Measurements from ENCODE around the gene NUDT4. TPM values are rescaled to one million over a fixed set of nuclear protein-coding genes. Genes with fewer than 3 reads are reported as not detected.
"Not testable (repeated sequence)": the region's sequence is repeated elsewhere in the genome, so short reads cannot be mapped to it uniquely, and the experiment has no call there.

NUDT4 gene
- total RNA-seq, 2 experiments from 2014 or later, result 62.0 to 62.6 TPM

DNA sequence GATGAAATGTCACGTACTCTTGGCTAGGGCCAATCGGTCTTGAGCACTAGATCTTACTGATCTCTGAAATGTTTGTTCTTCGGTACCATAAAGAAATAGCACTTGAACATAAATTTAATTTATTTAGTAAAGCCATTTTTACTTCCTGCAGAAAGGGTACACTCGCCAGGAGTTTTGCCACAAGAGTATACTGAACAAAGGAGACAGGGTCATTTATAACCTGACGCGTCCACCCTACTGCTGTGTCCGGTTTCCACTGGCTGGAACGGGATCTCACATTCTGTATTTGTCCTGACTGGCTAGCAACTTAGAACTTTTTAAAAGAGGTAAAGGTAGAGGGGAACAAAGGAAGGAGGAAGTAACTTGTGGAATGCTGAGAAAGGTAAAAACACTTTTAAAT, 34.7 kb downstream of the NUDT4 start:
- POLR2A ChIA-PET; H3K4me3 Mint-ChIP-seq; H3K27me3 Mint-ChIP-seq; ATAC-seq (ENCODE audit: low read depth); H3K9me3 Mint-ChIP-seq; DNase-seq: not testable (repeated sequence)
- Mint-ChIP-seq H3K4me1 (peaks cover 40% of the 10 kb centered on the region), H3K27ac (peak overlapping the region; percentile 33), H3K36me3 (peaks cover 30% of the 10 kb centered on the region)

DNA sequence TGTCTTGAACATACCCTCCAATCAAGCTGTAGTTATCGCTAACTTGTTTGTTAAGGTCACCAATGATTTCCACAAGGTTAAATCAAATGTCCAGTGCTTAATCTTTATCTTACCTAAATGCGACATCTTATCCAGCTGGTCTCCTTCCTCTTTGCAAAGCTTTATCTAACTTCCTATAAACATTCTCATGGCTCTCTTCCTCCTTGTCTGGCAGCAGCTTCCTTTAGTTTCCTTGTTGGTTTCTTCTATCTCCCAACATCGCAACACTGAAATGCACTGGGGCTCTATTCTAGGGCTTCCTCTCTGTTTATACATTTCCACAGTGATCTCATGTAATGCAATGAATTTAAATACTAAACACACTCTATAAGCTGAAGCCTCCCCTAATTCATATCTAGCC, 35.3 kb downstream of the NUDT4 start:
- ATAC-seq (ENCODE audit: low read depth) (no peak), DNase-seq (no peak)
- Mint-ChIP-seq H3K27me3 (no peaks in the 10 kb centered on the region), H3K4me1 (peaks cover 42% of the 10 kb centered on the region), H3K9me3 (no peaks in the 10 kb centered on the region), H3K27ac (no peak overlapping the region), H3K36me3 (peaks cover 26% of the 10 kb centered on the region), H3K4me3 (no peak overlapping the region)
- POLR2A ChIA-PET, result no interaction called here

- POLR2A ChIA-PET, result interaction anchor here (0.8 kb wide), 1 partner anchor 18 kb away, joined by 7 read pairs; no protein-coding TSS in a partner anchor
- Mint-ChIP-seq H3K9me3 (no peaks in the 10 kb centered on the region), H3K27ac (peak overlapping the region; percentile 52)
These were observed 38.2 kb downstream of the NUDT4 start for GRCh38 chr12:93415723-93416464.

DNA sequence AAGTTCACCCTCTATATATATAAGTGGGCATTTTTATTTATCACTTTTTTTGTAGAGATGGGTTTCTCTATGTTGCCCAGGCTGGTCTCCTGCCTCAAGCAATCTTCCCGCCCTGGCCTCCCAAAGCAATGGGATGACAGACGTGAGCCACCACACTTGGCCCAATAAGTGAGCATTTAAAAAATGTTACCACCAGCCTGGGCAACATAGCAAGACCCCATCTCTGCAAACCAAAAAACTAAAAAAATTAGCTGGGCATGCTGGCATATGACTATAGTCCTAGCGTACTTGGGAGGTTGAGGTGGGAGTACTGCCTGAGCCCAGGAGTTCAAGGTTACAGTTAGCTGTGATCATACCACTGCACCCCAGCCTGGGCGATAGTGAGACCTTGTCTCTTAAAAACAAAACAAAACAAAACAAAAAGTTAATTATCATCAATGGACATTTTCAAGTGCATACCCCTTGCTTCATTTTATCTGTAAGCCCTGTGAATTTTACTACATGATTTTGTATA, 40.3 kb downstream of the NUDT4 start:
- Mint-ChIP-seq H3K9me3 (no peaks in the 10 kb centered on the region), H3K4me3 (no peak overlapping the region), H3K27ac (no peak overlapping the region), H3K27me3 (no peaks in the 10 kb centered on the region), H3K4me1 (peaks cover 51% of the 10 kb centered on the region), H3K36me3 (peaks cover 12% of the 10 kb centered on the region)
- ATAC-seq (ENCODE audit: low read depth) (no peak), DNase-seq (no peak)
- POLR2A ChIA-PET, result no interaction called here

More at GRCh38 chr12:93415723-93416464, 38.2 kb downstream of the NUDT4 start:
- peak; percentile 40 for ATAC-seq (ENCODE audit: low read depth)
- DNase-seq, result no peak
- H3K27me3 Mint-ChIP-seq, result no peaks in the 10 kb centered on the region
- peak overlapping the region; percentile 55 for H3K4me3 Mint-ChIP-seq
- H3K4me1 Mint-ChIP-seq, result peaks cover 55% of the 10 kb centered on the region
- peaks cover 19% of the 10 kb centered on the region for H3K36me3 Mint-ChIP-seq

DNA sequence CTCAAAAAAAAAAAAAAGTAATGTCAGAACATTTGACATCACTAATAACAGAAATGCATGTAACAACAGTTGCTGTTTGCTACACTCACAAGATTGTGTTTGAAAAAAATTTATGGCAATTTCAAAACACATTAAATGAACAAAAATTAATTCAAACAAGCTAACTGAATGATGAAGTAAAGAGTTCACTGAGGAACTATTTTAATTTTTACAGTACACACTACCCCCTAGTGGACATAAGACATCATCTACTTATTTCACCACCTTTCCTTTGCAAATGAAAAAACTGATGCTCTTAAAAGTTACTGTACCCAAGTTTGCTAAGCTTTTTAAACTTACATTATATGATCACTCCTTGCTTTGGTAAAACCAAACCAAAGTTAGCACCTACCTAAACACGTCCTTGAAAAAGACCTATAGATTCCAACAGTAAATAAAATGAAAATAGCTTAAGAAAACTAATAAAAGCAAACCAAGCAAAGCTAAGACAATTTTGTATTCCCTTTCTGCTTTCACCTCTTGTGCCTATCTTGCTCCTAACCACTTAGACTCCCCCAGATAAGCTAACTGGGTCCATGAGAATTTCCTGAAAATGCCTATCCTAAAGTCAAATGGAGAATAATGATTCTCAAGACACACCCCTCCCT, 41.8 kb downstream of the NUDT4 start:
- ATAC-seq (ENCODE audit: low read depth) (peak; percentile 44), DNase-seq (no peak)
- POLR2A ChIA-PET, result interaction anchor here (1.4 kb wide), 1 partner anchor 432 kb away, joined by 3 read pairs; no protein-coding TSS in a partner anchor
- Mint-ChIP-seq H3K9me3 (no peaks in the 10 kb centered on the region), H3K4me1 (peaks cover 51% of the 10 kb centered on the region), H3K4me3 (no peak overlapping the region), H3K27ac (no peak overlapping the region), H3K36me3 (peaks cover 3% of the 10 kb centered on the region), H3K27me3 (no peaks in the 10 kb centered on the region)

GRCh38 chr12:93422050-93422449, 44.3 kb downstream of the NUDT4 start:
- POLR2A ChIA-PET, result no interaction called here
- H3K4me3 Mint-ChIP-seq, result no peak overlapping the region
- no peak overlapping the region for H3K27ac Mint-ChIP-seq
- no peaks in the 10 kb centered on the region for H3K9me3 Mint-ChIP-seq
- DNase-seq (no peak), ATAC-seq (ENCODE audit: low read depth) (no peak)
- H3K27me3 Mint-ChIP-seq, result no peaks in the 10 kb centered on the region
- peaks cover 55% of the 10 kb centered on the region for H3K4me1 Mint-ChIP-seq
- no peaks in the 10 kb centered on the region for H3K36me3 Mint-ChIP-seq

DNA sequence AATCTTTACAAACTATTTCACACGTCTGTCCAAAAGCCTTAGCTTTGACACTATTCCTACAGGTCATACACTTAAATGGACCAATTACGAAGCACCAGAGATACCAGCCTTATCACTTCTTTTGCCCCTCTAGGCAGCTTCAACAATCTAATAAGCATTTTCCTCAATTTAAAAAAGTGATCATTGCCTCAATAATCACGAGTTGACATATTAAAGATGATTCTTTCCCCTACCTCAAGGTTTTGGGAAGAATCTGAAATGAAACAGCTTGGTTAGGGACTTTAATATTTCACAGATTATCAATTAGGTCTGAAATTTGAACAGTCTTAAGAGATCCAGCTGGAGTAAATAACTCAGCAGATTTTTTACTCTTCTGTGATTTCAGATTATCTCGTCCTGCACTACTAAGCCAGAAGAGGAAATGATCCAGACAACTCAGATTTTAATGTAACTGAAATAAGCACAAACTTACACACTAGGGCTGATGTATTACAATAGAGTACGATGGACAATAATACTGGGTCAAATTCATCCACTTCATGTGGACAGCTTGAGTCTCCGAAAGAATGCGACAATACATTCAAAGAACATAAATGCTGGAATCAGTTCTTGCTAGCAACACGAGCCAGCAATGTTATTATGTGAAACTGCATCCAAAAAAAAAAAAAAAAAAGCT, 48.1 kb downstream of the NUDT4 start:
- H3K36me3 Mint-ChIP-seq, result peaks cover 9% of the 10 kb centered on the region
- H3K9me3 Mint-ChIP-seq, result no peaks in the 10 kb centered on the region
- no peak overlapping the region for H3K4me3 Mint-ChIP-seq
- no peaks in the 10 kb centered on the region for H3K27me3 Mint-ChIP-seq
- no peak for DNase-seq
- POLR2A ChIA-PET, result no interaction called here
- no peak for ATAC-seq (ENCODE audit: low read depth)
- H3K27ac Mint-ChIP-seq, result no peak overlapping the region
- H3K4me1 Mint-ChIP-seq, result peaks cover 54% of the 10 kb centered on the region

DNA sequence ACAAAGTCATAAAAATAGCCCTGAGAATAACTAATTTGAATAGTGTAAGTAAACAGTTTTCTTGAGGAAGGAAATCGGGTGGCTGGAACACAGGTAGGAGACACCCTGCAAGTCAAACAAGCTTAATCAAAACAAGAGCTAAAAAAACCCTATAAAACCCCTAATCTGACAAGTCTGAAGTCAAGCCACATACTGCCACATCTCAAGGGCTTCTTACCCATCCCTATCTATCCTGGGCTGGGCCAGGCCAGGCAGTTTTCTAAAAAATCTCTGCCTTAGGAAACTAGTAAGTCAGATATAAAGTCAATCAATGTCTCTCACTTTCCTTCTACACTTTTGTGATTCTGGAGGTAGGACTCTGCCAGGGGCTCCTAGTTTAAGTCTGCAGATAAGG, 48.7 kb downstream of the NUDT4 start:
- no peak overlapping the region for H3K27ac Mint-ChIP-seq
- POLR2A ChIA-PET, result no interaction called here
- no peaks in the 10 kb centered on the region for H3K27me3 Mint-ChIP-seq
- DNase-seq (no peak), ATAC-seq (ENCODE audit: low read depth) (no peak)
- H3K4me1 Mint-ChIP-seq, result peaks cover 57% of the 10 kb centered on the region
- H3K9me3 Mint-ChIP-seq, result no peaks in the 10 kb centered on the region
- H3K4me3 Mint-ChIP-seq, result no peak overlapping the region
- peaks cover 9% of the 10 kb centered on the region for H3K36me3 Mint-ChIP-seq

DNA sequence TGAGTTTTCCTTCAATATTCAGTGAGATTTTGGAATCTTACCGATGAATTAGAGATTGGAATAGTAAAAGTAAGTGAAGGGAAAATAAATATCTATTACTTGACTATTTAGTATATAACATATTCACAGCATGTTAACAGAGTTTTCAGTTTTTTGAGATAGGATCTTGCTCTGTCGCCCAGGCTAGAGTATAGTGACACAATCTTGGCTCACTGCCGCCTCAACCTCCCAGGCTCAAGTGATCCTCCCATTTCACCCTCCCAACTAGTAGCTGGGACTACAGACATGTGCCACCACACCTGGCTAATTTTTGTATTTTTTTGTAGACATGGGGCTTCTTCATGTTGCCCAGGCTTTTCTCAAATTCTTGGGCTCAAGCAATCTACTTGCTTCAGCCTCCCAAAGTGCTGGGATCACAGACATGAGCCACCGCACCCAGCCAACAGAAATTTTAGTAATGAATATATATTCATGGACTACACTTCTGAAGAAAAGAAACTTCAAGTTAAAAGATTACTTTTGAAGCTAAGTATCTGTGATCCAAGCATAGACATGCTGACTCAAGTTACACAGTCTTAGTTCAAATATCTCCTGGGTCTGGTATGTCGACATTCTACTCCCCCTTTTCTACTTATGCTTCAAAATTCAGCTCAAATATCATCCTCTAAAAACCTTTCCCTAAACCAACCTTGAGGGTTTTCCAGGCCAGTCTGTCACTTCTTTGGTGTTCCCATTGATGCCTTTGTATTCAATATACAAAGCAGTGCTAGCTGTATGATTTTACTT, 50.2 kb downstream of the NUDT4 start:
- POLR2A ChIA-PET, result interaction anchor here (1.2 kb wide), 1 partner anchor 9 kb away, joined by 3 read pairs; no protein-coding TSS in a partner anchor
- DNase-seq, result no peak
- no peaks in the 10 kb centered on the region for H3K27me3 Mint-ChIP-seq
- peaks cover 55% of the 10 kb centered on the region for H3K4me1 Mint-ChIP-seq
- peak overlapping the region; percentile 11 for H3K27ac Mint-ChIP-seq
- H3K36me3 Mint-ChIP-seq, result peaks cover 14% of the 10 kb centered on the region
- no peak overlapping the region for H3K4me3 Mint-ChIP-seq
- H3K9me3 Mint-ChIP-seq, result no peaks in the 10 kb centered on the region
- ATAC-seq (ENCODE audit: low read depth), result no peak

DNA sequence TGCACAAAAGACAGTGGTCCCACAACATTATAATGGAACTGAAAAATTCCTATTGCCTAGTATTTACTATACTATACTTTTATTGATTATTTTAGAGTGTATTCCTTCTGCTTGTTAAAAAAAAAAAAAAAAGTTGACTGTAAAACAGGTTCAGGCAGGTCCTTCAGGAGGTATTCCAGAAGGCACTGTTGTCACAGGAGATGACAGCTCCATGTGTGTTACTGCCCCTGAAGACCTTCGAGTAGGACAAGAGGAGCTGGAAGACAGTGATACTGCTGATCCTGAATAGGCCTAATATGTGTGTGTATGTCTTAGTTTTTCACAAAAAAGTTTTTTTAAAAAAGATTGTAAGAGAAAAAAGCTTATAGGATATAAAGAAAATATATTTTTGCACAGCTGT, 51.7 kb downstream of the NUDT4 start:
- Mint-ChIP-seq H3K4me1 (peaks cover 48% of the 10 kb centered on the region), H3K27me3 (no peaks in the 10 kb centered on the region), H3K27ac (no peak overlapping the region), H3K36me3 (peaks cover 14% of the 10 kb centered on the region), H3K4me3 (no peak overlapping the region), H3K9me3 (no peaks in the 10 kb centered on the region)
- POLR2A ChIA-PET, result no interaction called here
- ATAC-seq (ENCODE audit: low read depth) (no peak), DNase-seq (no peak)

DNA sequence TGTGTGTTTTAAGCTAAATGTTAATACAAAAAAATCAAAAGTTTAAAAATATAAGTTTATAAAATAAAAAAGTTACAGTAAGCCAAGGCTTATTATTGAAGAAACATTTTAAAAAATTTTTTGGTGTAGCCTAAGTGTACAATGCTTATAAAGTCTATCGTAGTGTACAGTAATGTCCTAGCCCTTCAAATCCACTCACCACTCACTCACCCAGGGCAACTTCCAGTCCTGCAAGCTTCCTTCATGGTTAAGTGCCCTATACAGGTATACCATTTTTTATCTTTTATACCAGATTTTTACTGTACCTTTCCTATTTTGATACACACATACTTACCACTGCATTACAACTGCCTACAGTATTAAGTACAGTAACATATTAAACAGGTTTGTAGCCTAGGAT, 52.1 kb downstream of the NUDT4 start:
- DNase-seq, result no peak
- Mint-ChIP-seq H3K27me3 (no peaks in the 10 kb centered on the region), H3K4me1 (peaks cover 47% of the 10 kb centered on the region), H3K9me3 (no peaks in the 10 kb centered on the region), H3K36me3 (peaks cover 14% of the 10 kb centered on the region), H3K27ac (no peak overlapping the region), H3K4me3 (no peak overlapping the region)
- POLR2A ChIA-PET, result no interaction called here
- ATAC-seq (ENCODE audit: low read depth), result no peak

DNA sequence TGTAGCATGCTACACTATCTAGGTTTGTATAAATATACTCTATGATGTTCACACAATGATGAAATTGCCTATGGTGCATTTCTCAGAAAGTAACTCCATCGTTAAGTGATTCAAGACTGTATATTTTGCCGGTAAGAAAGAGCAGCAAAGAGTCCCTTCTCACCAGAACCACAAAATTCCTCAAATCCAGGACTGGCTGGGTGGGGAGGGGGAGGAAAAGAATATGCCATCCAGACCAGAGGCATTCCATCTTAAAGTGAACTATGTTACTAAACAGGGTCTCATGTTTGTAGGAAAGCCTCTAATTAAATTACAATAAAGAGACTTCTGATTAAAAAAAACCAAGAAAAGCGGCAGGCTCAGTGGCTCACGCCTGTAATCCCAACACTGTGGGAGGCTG, 52.6 kb downstream of the NUDT4 start:
- no peak for DNase-seq
- no peak for ATAC-seq (ENCODE audit: low read depth)
- H3K27me3 Mint-ChIP-seq, result no peaks in the 10 kb centered on the region
- no peak overlapping the region for H3K27ac Mint-ChIP-seq
- no peaks in the 10 kb centered on the region for H3K9me3 Mint-ChIP-seq
- H3K4me1 Mint-ChIP-seq, result peaks cover 44% of the 10 kb centered on the region
- POLR2A ChIA-PET, result no interaction called here
- no peak overlapping the region for H3K4me3 Mint-ChIP-seq
- H3K36me3 Mint-ChIP-seq, result peaks cover 14% of the 10 kb centered on the region

DNA sequence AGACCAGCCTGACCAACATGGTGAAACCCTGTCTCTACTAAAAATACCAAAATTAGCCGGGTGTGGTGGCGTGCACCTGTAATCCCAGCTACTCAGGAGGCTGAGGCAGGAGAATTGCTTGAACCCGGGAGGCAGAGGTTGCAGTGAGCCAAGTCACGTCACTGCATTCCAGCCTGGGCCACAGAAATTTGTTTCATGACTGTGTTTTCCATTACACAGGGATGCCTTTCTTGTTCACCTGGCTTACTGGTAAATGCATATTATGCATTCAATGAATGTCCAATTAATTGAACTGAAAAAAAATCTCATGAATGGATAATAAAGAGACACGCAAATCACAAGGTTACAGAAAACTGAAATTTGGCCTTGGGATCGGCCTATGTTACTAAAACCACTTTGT, 54.3 kb downstream of the NUDT4 start:
- H3K4me3 Mint-ChIP-seq; ATAC-seq (ENCODE audit: low read depth); H3K9me3 Mint-ChIP-seq; H3K27me3 Mint-ChIP-seq; DNase-seq: not testable (repeated sequence)
- Mint-ChIP-seq H3K4me1 (peaks cover 38% of the 10 kb centered on the region), H3K36me3 (peaks cover 14% of the 10 kb centered on the region), H3K27ac (peak overlapping the region; percentile 63)
- POLR2A ChIA-PET, result interaction anchor here (0.6 to 1.0 kb wide), 2 partner anchors 9 to 522 kb away, joined by 4 read pairs; no protein-coding TSS in a partner anchor

Measured in activated naive CD8-positive, alpha-beta T cell treated with anti-CD3 and anti-CD28 coated beads, Interleukin-2, amount 10 ng/mL, durations not matched to agents 7 days and 5 days (primary cell).